ELR (cell line): ENCODE data around the gene ARL6IP1.
"Not testable (repeated sequence)": the region's sequence is repeated elsewhere in the genome, so short reads cannot be mapped to it uniquely, and the experiment has no call there.

Experiments used
- DNase-seq: peaks from one replicate; pipeline ENCODE4 v3.0.0-alpha.2; 2015; ENCODE audit warnings: low read depth

Gene ARL6IP1

DNA sequence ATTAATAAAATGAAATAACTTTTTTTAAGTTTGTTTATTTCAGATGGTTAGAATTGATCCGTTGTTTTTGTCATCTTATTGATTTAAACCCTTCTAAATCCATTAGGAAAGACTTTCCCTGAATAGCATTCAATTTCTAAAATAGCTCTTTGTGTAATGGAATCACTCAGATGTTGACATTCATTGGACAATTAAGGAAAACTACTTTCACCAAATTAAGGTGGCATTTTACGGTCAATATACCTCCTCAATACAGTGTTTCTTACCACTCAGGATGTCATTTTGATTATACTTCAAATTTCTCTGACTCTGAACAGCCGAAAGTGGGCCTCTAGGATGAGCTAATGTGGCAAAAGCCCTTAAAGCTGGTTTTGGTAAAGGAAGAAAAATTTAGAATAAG is 1.8 kb downstream of the ARL6IP1 start:
- no peak for DNase-seq

DNA sequence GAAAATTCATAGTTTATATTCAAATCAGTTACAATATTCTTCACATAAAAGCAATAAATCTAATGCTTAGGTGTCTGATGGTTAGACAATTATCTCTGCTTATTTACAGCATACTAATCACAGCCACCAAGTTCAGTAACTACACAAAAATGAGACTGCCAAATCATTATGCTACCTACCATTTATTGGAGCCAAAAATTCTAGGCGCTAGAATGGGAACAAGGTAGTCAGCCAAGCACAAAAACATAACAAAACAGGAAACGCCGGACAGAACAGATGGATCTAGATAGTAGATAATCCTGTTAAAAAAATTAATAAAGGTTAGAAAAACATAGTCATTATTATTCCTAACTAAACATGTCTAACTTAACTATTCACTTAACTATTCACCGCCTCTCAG is 3.6 kb downstream of the ARL6IP1 start:
- DNase-seq = no peak

DNA sequence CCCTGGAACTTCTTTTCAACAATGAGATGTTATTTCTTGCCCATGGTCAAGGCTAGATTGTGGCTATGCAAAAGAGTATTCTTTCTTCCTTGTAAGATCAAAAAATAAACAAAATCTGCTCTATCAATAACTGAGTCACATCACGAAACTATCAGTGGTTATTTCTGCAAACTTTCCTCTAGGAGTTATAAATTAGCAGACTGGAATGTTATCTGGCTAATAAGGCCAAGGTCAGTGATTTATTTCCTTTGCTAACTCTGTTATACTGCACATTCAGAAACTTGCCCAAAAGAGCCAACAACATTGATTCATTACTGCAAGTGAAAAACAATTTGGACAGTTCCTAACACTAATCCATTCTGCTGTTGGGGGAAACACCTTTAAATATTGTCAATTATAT is 5.0 kb downstream of the ARL6IP1 start:
- DNase-seq = no peak

- DNase-seq = peak; percentile 50
Observed at GRCh38 chr16:18792836-18793433, 8.4 kb downstream of the ARL6IP1 start.

GRCh38 chr16:18789850-18790706 is 11.3 kb downstream of the ARL6IP1 start, which contains the start of gene RPS15A:
Gene RPS15A, minus strand, starts transcription at chr16:18790334. Its CDS starts 1,221 bp downstream, at chr16:18789113.
- DNase-seq = peak; percentile 97

GRCh38 chr16:18789515-18789849 is 11.9 kb downstream of the ARL6IP1 start:
- no peak for DNase-seq

GRCh38 chr16:18788828-18789514 is 12.4 kb downstream of the ARL6IP1 start:
- DNase-seq = no peak

- no peak for DNase-seq
Observed at GRCh38 chr16:18784917-18785623, 16.3 kb downstream of the ARL6IP1 start.

DNA sequence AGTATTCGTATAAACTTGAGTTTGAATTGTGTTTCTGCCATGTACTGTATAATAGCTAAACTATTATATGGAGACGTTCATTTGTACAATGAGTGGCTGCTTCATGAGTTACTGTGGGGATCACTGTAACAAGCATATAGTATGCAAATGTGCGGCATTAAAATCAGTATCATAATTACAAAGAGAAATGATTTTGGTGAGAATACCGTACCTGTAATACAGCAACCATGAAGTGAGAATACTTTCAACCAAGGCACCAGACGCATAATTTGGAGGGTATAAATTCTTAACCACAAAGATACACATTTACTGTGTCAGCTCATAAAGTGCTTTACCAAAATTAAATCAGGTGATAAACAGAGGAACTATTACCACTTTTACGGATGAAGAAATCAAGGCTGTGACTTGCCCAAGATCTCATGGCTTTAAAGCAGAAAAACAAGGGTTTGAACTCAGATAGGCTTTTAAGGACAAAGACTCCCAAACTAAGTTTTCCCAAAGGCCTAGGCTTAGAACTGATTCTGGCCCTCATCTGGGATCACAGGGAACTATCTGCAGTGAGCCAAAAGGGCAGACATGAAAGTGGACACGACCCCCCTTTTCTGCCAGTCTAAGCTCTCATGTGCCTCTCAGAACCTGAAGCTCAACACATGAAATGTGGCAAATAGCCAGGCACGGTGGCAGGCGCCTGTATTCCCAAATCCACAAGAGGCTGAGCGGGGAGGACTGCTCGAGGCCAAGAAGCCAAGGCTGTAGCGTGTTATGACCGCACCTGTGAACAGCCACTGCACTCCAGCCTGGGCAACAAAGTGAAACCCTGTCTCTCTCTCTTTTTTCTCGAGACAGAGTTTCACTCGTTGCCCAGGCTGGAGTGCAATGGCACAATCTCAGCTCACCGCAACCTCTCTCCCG is 17.7 kb downstream of the ARL6IP1 start:
- no peak for DNase-seq

DNA sequence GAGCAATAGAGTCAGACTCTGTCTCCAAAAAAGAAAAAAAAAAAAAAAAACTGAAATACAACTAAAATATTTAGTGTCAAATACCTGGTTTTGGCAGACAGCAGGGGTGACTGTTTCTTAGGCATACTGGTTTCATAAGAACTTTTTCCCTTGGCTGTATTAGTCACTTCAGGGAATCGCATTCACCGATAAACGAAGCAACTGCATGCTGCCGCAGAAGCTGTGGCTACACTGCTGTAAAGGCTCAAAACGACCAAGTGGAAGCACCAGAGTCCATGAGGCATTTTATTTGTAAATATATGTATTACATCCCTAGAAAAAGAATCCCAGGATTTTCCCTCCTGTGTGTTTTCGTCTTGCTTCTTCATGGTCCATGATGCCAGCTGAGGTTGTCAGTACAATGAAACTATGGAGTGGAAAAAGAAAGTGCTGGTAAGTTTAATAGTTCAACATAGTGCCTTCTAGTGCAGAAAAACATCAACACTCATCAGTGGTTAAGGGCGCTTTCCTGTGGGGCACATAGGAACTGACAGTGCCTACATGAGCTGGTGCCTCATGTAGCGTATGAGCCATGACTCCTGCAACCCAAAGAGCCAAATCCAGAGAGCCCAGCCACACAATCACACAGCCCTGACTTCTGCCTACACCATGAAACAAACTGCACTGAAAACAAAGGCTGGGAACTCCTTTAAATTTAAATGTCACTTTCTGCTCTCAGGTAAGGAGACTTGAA is 18.5 kb downstream of the ARL6IP1 start:
- DNase-seq = no peak

DNA sequence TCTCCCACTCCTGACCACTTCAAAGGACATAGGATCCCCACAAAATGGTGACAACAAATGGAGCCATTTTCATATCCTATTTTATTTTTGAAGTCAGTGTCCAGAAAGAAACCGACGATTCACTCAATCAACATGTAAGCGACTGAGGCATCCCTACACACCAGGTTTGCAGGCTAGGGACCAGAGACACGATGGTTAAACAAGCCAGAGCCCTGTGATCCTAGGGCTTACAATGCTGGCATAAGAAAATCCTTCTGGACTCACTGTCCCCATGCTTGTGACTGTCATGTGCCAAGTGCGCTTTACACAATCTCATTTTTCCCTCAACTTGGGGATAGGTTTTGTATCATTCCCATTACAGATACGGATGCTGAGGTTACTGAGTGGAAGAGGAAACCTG is 20.1 kb downstream of the ARL6IP1 start:
- DNase-seq = not testable (repeated sequence)

DNA sequence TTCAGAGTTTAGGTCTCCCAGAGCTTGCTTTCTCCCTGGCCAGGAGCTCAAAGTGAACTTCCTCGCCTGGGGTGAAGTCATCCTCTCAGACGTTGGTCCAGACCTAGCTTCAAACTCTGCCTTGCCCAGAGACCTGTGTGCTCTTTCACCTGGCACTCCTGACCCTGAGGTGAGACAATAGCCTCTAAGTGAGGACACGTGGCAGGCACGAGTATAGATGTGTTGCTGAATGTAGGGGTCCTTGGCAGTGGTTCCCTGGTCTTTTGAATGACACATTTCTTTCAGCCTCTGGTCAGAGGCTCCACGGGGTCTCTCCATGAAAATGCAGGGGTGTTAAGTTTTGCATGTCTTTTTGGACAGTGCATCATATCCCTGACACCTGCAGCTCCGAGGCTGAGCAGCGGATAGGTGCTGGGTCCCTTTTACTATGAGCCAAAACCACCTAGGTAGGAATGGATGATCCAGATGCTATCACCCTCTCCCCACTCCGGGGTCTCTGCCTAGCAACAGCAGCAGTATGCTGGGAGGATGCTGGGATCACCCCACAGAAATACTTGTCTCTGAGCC is 20.8 kb downstream of the ARL6IP1 start:
- not testable (repeated sequence) for DNase-seq

DNA sequence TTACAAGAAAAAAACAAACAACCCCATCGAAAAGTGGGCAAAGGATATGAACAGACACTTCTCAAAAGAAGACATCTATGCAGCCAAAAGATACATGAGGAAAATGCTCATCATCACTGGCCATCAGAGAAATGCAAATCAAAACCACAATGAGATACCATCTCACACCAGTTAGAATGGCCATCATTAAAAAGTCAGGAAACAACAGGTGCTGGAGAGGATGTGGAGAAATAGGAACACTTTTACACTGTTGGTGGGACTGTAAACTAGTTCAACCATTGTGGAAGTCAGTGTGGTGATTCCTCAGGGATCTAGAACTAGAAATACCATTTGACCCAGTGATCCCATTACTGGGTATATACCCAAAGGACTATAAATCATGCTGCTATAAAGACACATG is 23.7 kb downstream of the ARL6IP1 start:
- not testable (repeated sequence) for DNase-seq

GRCh38 chr16:18776334-18776733 is 25.0 kb downstream of the ARL6IP1 start:
- not testable (repeated sequence) for DNase-seq

- DNase-seq = not testable (repeated sequence)
Observed at GRCh38 chr16:18774651-18775050, 26.7 kb downstream of the ARL6IP1 start.

DNA sequence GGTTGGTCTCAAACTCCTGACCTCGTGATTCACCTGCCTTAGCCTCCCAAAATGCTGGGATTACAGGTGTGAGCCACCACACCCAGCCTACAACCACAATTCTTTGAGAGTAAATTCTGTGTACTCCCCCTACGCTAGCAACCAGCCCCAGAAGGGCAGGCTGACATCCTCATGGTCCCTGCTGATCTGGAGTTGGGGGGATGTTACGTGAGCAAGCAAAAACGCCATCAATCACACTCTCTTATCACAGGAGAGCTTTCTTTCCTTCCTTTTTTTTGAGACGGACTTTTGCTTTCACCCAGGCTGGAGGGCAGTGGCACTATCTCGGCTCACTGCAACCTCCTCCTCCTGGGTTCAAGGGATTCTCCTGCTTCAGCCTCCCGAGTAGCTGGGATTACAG is 29.2 kb downstream of the ARL6IP1 start:
- DNase-seq = not testable (repeated sequence)

DNA sequence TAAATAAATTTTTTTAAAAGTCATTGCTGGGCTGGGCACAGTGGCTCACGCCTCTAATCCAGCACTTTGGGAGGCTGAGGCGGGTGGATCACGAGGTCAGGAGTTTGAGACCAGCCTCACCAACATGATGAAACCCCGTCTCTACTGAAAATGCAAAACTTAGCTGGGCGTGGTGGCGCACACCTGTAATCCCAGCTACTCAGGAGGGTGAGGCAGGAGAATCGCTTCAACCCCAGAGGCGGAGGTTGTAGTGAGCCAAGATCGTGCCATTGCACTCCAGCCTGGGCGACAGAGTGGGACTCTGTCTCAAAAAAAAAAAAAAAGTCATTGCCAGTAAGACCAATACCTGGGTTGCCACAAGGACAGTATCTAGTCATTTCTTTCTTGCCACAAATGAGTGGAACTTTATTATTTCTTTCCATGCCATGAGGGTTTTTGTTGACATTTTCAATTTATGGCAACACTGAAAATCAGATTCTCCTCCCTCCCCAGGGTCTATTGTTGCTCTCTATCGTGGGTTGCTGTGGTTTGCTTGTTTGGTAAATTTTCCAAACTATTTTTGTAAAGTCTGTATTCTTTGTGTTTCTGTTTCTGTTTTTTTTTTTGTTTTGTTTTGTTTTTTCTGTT is 30.9 kb downstream of the ARL6IP1 start:
- DNase-seq = not testable (repeated sequence)

GRCh38 chr16:18767217-18767616 is 34.1 kb downstream of the ARL6IP1 start:
- DNase-seq = not testable (repeated sequence)

GRCh38 chr16:18762713-18763112 is 38.6 kb downstream of the ARL6IP1 start:
- not testable (repeated sequence) for DNase-seq
